HG03565 (cell line): ENCODE measurements around the gene DCUN1D1.

Experiments
- ATAC-seq: cut with Tn5 transposase; IDR thresholded peaks from one replicate; pipeline ENCODE4 v1.9.1; 2021; ENCODE audit warnings: mild to moderate bottlenecking, moderate library complexity; ENCODE audit not compliant: unreplicated experiment

DCUN1D1 gene

GRCh38 chr3:182904164-182904563 lies 76.2 kb downstream of the DCUN1D1 start:
- no peak for ATAC-seq

GRCh38 chr3:182902236-182902635 lies 78.1 kb downstream of the DCUN1D1 start:
- no peak for ATAC-seq

GRCh38 chr3:182896553-182896952 lies 83.8 kb downstream of the DCUN1D1 start:
- no peak for ATAC-seq

GRCh38 chr3:182895513-182896112 lies 84.7 kb downstream of the DCUN1D1 start:
- ATAC-seq, result no peak

GRCh38 chr3:182892226-182892625 lies 88.1 kb downstream of the DCUN1D1 start:
- ATAC-seq, result no peak

GRCh38 chr3:182891364-182891763 lies 89.0 kb downstream of the DCUN1D1 start:
- ATAC-seq, result no peak

- ATAC-seq, result no peak
Observed at GRCh38 chr3:182889948-182890629, 90.2 kb downstream of the DCUN1D1 start.
